DMS153 treated with DMSO at 0.1 percent for 48 hours (cell line): ENCODE measurements around the gene MEGF6.
"Not testable (repeated sequence)": the region's sequence is repeated elsewhere in the genome, so short reads cannot be mapped to it uniquely, and the experiment has no call there.

Experiments used
- DNase-seq: peaks from one replicate; lab custom pipeline; 2025; ENCODE audit not compliant: unreplicated experiment; lab: John Stamatoyannopoulos, UW

Gene MEGF6

GRCh38 chr1:3577711-3578432 is 33.4 kb downstream of the MEGF6 start:
- no peak for DNase-seq

- no peak for DNase-seq
Observed at GRCh38 chr1:3577300-3577699, 34.0 kb downstream of the MEGF6 start.

- DNase-seq = no peak
Observed at GRCh38 chr1:3575993-3576392, 35.3 kb downstream of the MEGF6 start.

GRCh38 chr1:3575515-3575914 is 35.8 kb downstream of the MEGF6 start:
- DNase-seq = not testable (repeated sequence)

DNA sequence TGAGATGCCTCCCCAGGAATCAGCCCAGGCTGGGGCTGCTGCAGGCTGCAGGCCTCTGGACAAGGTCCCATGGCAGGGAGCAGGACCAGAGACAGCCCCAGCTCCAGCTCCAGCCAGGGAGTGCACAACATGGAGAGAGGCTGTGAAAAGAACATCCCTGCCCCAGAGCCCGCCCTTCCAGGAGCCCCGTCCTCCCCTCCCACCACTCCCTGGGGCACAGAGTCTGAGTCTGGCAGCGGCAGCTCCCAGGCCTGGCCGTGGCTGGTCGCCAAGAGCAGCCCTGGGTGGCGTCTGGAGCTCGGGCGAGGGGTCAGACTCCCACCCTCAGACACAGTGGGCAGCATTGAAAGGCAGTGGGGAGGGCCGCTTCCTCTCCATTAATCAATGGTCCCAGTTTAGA is 37.8 kb downstream of the MEGF6 start:
- DNase-seq = no peak

- DNase-seq = not testable (repeated sequence)
Observed at GRCh38 chr1:3572638-3573037, 38.7 kb downstream of the MEGF6 start.

- no peak for DNase-seq
Observed at GRCh38 chr1:3571263-3571662, 40.0 kb downstream of the MEGF6 start.

GRCh38 chr1:3570066-3570986 is 41.0 kb downstream of the MEGF6 start:
- DNase-seq = no peak

GRCh38 chr1:3569436-3569835 is 41.9 kb downstream of the MEGF6 start:
- DNase-seq = no peak

DNA sequence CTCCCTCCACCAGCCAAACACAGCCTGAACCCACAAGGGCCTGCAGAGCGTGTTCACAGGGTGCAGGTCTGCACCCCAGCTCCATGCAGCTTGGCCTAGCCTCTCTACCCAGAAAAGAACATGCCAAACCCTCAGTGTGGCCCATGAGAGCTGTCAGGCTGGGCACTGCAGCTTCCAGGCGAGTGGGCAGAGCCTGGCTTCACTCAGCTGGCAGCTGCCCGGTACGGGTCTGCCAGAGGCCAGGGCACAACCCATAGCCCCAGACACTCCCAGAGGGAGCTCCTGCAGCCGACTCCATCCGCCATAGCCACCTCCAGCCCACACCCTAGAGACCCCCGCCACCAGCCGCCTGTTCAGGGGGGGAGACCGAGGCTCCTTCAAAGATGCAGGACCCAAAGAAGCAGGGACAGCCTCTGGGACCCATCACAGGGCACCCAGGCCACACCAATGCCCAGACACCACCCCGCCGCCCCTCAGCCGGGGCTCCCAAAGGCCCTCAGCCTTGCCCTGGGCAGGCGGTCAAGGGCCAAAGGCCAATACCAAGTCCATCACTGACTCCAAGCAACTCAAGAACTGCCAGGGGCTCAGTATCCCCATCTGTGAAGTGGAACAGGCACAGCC is 42.4 kb downstream of the MEGF6 start:
- no peak for DNase-seq

- DNase-seq = no peak
Observed at GRCh38 chr1:3566951-3567804, 44.1 kb downstream of the MEGF6 start.

DNA sequence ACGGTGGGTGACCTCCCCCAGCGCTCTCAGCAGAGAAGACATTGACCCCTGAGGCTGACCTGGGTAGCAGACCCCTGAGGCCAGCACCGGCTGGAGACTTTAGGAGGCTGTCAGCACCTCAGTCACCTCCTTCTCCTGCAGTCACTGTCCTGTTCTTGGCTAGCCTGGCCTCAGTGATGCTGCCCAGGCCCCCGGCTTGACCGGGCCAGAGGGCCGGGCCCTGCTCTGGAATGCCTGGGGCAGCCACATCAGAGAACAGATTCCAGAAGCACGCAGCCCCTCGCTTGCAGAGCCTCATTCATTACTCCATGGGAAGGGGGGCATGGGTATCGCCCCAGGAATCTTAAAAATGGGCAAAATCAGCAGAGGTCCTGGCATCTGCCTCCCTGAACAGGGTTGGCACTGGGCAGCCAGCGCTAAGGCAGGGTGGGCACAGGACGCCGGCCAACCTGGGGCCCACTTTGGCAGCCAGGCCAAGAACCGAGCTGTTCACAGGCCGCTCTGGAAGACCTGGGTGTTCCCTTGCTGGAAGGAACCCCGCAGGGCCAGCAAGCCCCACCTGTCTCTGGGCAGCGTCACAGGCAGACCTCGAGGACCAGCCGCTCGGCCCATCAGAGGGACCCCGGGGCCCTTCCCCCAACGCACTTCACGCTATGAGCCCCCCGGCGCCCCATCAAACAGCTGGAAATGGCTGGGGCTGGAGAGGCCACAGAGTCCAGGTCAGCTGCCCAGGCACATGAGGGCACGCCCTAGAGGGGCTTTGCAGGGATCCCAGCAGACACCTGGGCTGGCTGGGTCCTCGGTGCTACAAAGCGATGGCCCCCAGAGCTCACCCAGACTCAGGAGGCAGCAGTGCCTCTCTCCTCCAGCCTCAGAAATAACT is 45.1 kb downstream of the MEGF6 start:
- DNase-seq = no peak

GRCh38 chr1:3564921-3565831 is 46.1 kb downstream of the MEGF6 start:
- no peak for DNase-seq

- no peak for DNase-seq
Observed at GRCh38 chr1:3563610-3564009, 47.7 kb downstream of the MEGF6 start.

GRCh38 chr1:3563125-3563524 is 48.2 kb downstream of the MEGF6 start:
- no peak for DNase-seq

- DNase-seq = no peak
Observed at GRCh38 chr1:3562712-3563111, 48.6 kb downstream of the MEGF6 start.

DNA sequence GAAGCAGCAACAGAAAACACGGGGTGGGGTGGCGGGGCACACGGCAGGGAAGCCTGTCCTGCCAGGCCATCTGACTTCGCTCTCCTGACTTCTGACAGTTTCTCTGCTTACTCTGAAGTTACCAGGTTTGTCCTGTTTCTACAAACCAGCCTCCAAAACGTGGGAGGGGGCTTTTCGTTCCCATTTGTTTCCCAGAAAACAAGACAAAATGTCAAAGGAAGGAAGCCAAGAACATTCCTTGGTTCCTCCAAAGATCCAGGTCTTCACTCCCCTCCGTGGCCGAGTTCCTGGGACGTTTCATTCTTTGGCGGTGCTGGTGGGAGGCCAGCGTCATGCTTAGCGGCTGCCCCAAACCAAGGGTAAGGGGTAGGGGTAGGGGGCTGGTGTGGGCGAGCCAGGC is 49.6 kb downstream of the MEGF6 start:
- DNase-seq = no peak

DNA sequence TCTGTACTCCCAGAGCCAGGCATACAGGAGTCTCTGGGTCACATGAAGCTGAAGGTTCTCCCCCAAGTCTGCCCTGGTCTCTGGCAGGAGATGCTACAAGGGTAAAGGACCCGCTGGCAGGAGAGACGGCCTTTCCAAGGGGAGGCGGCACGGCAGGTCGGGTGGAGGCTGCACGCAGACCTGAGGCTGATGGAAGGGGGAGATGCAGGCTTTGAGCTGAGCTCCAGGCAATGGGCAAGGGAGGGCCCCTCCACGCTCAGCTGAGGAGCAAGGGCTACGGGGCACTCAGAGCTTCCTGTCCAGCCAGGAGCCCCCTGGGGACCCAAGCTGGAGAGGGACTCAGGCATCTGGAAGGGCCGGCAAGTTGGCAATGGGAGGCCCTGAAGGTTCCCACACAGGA is 50.3 kb downstream of the MEGF6 start:
- no peak for DNase-seq
